ENCODE data around the gene TXNRD1.
A peak's percentile ranks its signal among the peaks of the same experiment; 100 is the strongest.

Gene TXNRD1

DNA sequence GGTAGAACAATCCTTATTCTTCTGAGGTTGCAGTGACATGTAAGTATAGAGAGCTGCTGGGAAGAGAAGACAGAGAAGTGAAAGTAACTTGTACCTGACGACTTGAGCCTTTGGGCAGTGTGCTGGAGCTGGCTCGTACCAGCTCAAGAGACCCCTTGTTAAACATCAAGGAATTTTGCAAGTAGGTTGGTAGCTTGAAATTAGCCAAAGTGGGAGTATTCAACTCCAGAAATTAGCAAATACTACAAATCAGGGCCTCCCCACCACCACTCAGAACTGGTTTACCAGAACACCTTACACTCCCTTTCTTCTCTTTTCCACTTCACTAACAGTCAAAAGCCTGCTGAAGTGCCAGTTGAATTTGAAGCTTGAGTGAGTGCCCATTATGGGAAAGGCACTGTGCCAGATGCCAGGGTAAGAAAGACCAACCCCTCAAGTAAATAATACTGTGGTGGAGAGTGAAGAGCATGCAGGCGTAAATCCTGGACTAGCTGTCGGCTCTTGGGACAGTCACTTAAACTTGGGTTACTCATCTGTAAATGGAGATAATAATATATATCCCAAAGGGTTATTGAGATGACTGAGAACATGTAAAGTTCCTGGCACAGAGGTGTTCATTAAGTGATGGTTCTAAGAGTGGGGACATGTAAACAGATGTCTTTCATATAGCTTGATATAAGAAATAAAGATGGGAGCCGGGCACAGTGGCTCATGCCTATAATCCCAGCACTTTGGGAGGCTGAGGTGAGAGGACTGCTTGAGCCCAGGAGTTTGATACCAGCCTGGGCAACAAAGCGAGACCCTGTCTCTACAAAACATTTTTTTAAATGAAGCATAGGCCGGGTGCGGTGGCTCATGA lies 60.9 kb downstream of the TXNRD1 start:
- TF ChIP-seq, protein P1, sequence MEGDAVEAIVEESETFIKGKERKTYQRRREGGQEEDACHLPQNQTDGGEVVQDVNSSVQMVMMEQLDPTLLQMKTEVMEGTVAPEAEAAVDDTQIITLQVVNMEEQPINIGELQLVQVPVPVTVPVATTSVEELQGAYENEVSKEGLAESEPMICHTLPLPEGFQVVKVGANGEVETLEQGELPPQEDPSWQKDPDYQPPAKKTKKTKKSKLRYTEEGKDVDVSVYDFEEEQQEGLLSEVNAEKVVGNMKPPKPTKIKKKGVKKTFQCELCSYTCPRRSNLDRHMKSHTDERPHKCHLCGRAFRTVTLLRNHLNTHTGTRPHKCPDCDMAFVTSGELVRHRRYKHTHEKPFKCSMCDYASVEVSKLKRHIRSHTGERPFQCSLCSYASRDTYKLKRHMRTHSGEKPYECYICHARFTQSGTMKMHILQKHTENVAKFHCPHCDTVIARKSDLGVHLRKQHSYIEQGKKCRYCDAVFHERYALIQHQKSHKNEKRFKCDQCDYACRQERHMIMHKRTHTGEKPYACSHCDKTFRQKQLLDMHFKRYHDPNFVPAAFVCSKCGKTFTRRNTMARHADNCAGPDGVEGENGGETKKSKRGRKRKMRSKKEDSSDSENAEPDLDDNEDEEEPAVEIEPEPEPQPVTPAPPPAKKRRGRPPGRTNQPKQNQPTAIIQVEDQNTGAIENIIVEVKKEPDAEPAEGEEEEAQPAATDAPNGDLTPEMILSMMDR (IDR thresholded peaks at IDR 0.05; ENCODE audit: borderline replicate concordance, control extremely low read depth, extremely low read depth, insufficient read depth, missing control alignments) = no peak
- in situ Hi-C loops (cut with MboI; ENCODE audit: low sequenced_read_pairs, unreplicated experiment) = no loop called here
- DNase-seq (ENCODE audit: low spot score) = peak; percentile 59

DNA sequence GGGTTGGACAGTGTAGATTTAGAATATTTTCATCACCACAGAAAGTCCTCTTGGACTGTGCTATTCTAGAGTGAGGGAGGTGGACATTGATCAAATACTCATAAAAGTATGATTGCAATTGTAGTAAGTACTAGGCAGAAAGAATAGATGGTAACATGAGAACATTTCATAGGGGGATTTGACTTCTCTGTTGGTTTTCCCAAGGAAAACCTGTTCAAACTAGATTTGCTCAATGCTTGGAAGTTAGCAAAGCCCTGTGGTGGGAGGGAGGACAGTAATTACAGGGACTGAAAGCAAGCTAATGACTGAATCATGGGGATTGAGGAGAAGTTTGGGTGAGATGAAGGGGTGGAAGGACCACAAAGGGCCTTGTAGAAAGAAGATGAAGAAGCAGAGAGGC lies 63.6 kb downstream of the TXNRD1 start:
- in situ Hi-C loops (cut with MboI; ENCODE audit: low sequenced_read_pairs, unreplicated experiment) = no loop called here
- TF ChIP-seq, protein P1 (IDR thresholded peaks at IDR 0.05; ENCODE audit: borderline replicate concordance, control extremely low read depth, extremely low read depth, insufficient read depth, missing control alignments) = no peak
- DNase-seq (ENCODE audit: low spot score) = no peak

DNA sequence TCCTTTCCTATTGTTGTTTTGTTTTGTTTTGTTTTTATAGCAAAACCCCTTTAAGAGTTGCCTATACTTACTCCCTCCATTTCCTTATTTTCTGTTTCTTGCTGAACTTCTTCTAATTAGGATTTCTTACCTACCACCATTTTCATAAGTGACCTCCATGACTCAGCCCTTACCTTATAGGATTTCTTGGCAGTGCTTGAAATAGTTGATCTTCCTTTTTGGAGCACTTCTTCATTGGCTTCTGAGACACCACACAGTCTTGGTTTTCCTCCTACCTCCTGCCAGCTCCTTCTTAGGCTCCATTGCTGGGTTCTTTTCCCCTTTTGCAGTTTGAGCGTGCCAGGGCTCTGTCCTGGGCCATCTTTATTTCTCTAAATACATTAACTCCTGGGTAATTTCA lies 64.5 kb downstream of the TXNRD1 start:
- in situ Hi-C loops (cut with MboI; ENCODE audit: low sequenced_read_pairs, unreplicated experiment) = no loop called here
- DNase-seq (ENCODE audit: low spot score) = no peak
- TF ChIP-seq, protein P1 (IDR thresholded peaks at IDR 0.05; ENCODE audit: borderline replicate concordance, control extremely low read depth, extremely low read depth, insufficient read depth, missing control alignments) = no peak

DNA sequence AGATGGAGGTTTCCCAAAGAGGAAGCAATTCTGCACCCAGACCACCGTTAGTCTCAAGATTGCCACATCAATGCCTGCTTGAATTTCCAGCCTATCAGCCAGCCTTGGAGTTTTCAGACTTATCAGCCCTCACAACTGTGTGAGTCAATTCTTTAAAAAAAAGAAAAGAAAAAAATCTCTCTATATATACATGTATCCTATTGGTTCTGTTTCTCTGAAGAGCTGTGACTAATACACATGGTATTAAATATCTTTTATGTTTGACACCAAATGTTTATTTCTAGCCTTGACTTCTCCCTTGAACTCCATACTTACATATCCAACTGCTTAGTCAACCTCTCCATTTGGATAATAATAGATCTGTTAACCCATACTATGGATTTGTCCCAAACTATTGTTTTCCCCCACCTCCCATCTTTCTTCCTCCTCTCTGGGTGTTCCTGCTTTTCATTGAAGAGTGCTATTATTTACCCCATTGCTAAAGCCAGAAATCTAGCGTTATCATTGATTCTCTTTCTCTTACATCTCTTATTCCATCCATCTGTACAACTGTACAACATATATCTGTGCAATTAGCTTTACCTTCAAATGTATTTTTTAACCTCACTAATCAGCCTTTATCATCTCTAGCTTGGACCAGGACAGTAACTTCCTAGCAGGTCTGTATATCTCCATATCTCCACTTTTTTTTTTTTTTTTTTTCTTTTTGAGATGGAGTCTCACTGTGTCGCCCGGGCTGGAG lies 65.3 kb downstream of the TXNRD1 start:
- in situ Hi-C loops (cut with MboI; ENCODE audit: low sequenced_read_pairs, unreplicated experiment) = no loop called here
- no peak for DNase-seq (ENCODE audit: low spot score)
- TF ChIP-seq, protein P1 (IDR thresholded peaks at IDR 0.05; ENCODE audit: borderline replicate concordance, control extremely low read depth, extremely low read depth, insufficient read depth, missing control alignments) = no peak

DNA sequence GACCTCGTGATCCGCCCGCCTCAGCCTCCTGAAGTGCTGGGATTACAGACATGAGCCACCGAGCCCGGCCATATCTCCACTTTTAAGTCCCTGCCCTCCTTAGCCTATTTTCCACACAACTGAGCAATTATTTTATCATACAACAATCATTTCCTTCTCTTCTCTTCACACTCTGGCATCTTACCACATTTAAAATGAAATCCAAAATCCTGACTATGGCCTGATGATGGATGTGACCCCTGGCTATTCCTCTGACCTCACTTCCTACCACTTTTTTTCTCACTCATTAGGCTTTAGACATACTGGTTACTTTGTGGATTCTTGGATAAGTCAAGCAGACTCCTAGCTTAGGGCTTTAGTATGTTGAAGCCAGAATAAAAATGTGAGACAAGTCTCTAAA lies 66.1 kb downstream of the TXNRD1 start:
- DNase-seq (ENCODE audit: low spot score) = no peak
- in situ Hi-C loops (cut with MboI; ENCODE audit: low sequenced_read_pairs, unreplicated experiment) = no loop called here
- TF ChIP-seq, protein P1 (IDR thresholded peaks at IDR 0.05; ENCODE audit: borderline replicate concordance, control extremely low read depth, extremely low read depth, insufficient read depth, missing control alignments) = no peak

DNA sequence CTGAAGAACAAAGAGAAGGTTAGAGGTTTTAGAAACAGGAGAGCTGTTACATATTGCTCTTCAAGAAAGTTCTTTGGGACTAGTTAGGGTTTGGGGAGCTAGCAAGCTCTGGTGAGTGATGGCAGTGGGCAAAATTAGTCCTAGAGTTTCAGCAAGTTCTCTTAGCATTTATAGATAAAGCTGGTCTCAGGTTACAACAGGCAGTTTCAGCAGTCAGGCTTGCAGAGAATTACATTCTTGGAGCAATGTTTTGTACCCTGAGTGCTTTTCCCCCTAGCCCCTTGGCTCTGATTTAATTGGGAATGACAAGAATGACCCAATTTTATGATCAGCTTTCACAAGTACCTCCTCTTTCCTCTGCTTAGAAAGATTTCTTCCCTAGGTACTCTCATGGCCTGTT lies 66.5 kb downstream of the TXNRD1 start:
- TF ChIP-seq, protein P1 (IDR thresholded peaks at IDR 0.05; ENCODE audit: borderline replicate concordance, control extremely low read depth, extremely low read depth, insufficient read depth, missing control alignments) = no peak
- in situ Hi-C loops (cut with MboI; ENCODE audit: low sequenced_read_pairs, unreplicated experiment) = no loop called here
- no peak for DNase-seq (ENCODE audit: low spot score)

Data from GM13976 (cell line).